PC-9 (cell line): ENCODE data around the gene FOXD4L1. TPM values are rescaled to one million over a fixed set of nuclear protein-coding genes. Genes with fewer than 3 reads are reported as not detected.
"Not testable (repeated sequence)": the region's sequence is repeated elsewhere in the genome, so short reads cannot be mapped to it uniquely, and the experiment has no call there.

Experiments used
- BruUV-seq: library from RNA; stranded (reverse); fragments of 400-500 nt; replicated peaks from 2 replicates; lab custom pipeline; 2021; lab: Mats Ljungman, UMichigan
- CTCF ChIA-PET: fragments of 300-600 bp; sonication (Branson Sonifier 250); formaldehyde crosslinking; loops from one replicate; lab custom pipeline; 2022; ENCODE audit warnings: antibody characterized with exemption; lab: Charles Lee
- POLR2A ChIA-PET: fragments of 300-600 bp; sonication (Branson Sonifier 250); formaldehyde crosslinking; loops from one replicate; lab custom pipeline; 2022; ENCODE audit warnings: antibody characterized with exemption; ENCODE audit not compliant: unreplicated experiment; lab: Charles Lee
- DNase-seq, 2 experiments: peaks; one replicate each; pipeline versions ENCODE4 v3.0.0 to v3.0.0-alpha.2; 2015 to 2022; ENCODE audit warnings: mixed read lengths in 1 of 2
- H2AFZ ChIP-seq: fragments of 200-600 bp; sonication (generic); 2 replicates; pipeline ENCODE4 v1.8.1; 2017; ENCODE audit warnings: antibody characterized with exemption
- H3F3A ChIP-seq: fragments of 200-600 bp; sonication (generic); 2 replicates; pipeline ENCODE4 v1.8.1; 2017; ENCODE audit warnings: antibody characterized with exemption, mild to moderate bottlenecking, low read depth; ENCODE audit not compliant: insufficient read depth
- H3K27ac ChIP-seq: fragments of 200-600 bp; sonication (generic); 2 replicates; pipeline ENCODE4 v1.6.1; 2016; ENCODE audit warnings: mixed run types
- H3K27me3 ChIP-seq: fragments of 200-600 bp; sonication (generic); 2 replicates; pipeline ENCODE4 v1.6.1; 2016; ENCODE audit warnings: low read depth, mixed run types; ENCODE audit not compliant: insufficient read depth
- H3K36me3 ChIP-seq: fragments of 200-600 bp; sonication (generic); 2 replicates; pipeline ENCODE4 v1.6.1; 2016; ENCODE audit warnings: low read depth, mixed run types
- H3K4me1 ChIP-seq: fragments of 200-600 bp; sonication (generic); replicated peaks from 2 replicates; pipeline ENCODE4 v1.6.1; 2016; ENCODE audit warnings: mixed run types; ENCODE audit not compliant: insufficient read depth
- H3K4me2 ChIP-seq: fragments of 200-600 bp; sonication (generic); 2 replicates; pipeline ENCODE4 v1.6.1; 2017; ENCODE audit warnings: mixed run types
- H3K4me3 ChIP-seq: fragments of 200-600 bp; sonication (generic); 2 replicates; pipeline ENCODE4 v1.6.1; 2016; ENCODE audit warnings: mixed run types
- H3K79me2 ChIP-seq: fragments of 200-600 bp; sonication (generic); 2 replicates; pipeline ENCODE4 v1.6.1; 2017; ENCODE audit warnings: low read depth, mixed run types
- H3K9me2 ChIP-seq: fragments of 200-600 bp; sonication (generic); 2 replicates; pipeline ENCODE4 v1.8.1; 2017; ENCODE audit warnings: mild to moderate bottlenecking; ENCODE audit not compliant: insufficient read depth
- H3K9me3 ChIP-seq: fragments of 200-600 bp; sonication (generic); 2 replicates; pipeline ENCODE4 v1.8.1; 2016; ENCODE audit warnings: low read depth; ENCODE audit not compliant: insufficient read depth
- H4K20me1 ChIP-seq: fragments of 200-600 bp; sonication (generic); 2 replicates; pipeline ENCODE4 v1.8.1; 2017; ENCODE audit not compliant: insufficient read depth
- intact Hi-C: fragments of 100-400 bp; cut with micrococcal nuclease; formaldehyde crosslinking; loops from one replicate; pipeline ENCODE4 v1.10.0; 2022; ENCODE audit not compliant: unreplicated experiment
- total RNA-seq: library from RNA; stranded (reverse); gene quantifications from 2 replicates; pipeline ENCODE4 v1.2.3, GENCODE V29; 2021

FOXD4L1 gene
- total RNA-seq, 1 experiment from 2014 or later, result 0.28 TPM

GRCh38 chr2:113510913-113511312 is 12.4 kb downstream of the FOXD4L1 start:
- CTCF ChIA-PET, H3K79me2 ChIP-seq, DNase-seq, H3K27me3 ChIP-seq, H3K9me3 ChIP-seq, H3K9me2 ChIP-seq, H3K27ac ChIP-seq, H3K36me3 ChIP-seq, H3K4me3 ChIP-seq, H4K20me1 ChIP-seq, POLR2A ChIA-PET, H3F3A ChIP-seq, H2AFZ ChIP-seq, H3K4me1 ChIP-seq, intact Hi-C loops, H3K4me2 ChIP-seq, BruUV-seq: not testable (repeated sequence)

GRCh38 chr2:113511859-113512258 is 13.4 kb downstream of the FOXD4L1 start:
- BruUV-seq, H3F3A ChIP-seq, H3K9me3 ChIP-seq, H3K79me2 ChIP-seq, H2AFZ ChIP-seq, H3K36me3 ChIP-seq, H3K4me1 ChIP-seq, H3K4me3 ChIP-seq, H3K27me3 ChIP-seq, intact Hi-C loops, H3K9me2 ChIP-seq, DNase-seq, H3K4me2 ChIP-seq, H3K27ac ChIP-seq, H4K20me1 ChIP-seq, POLR2A ChIA-PET, CTCF ChIA-PET: not testable (repeated sequence)

- H3K4me2 ChIP-seq, H4K20me1 ChIP-seq, H3K9me3 ChIP-seq, CTCF ChIA-PET, BruUV-seq, H2AFZ ChIP-seq, H3K27me3 ChIP-seq, H3F3A ChIP-seq, H3K4me3 ChIP-seq, DNase-seq, POLR2A ChIA-PET, H3K36me3 ChIP-seq, H3K27ac ChIP-seq, H3K9me2 ChIP-seq, H3K4me1 ChIP-seq, intact Hi-C loops, H3K79me2 ChIP-seq: not testable (repeated sequence)
Observed at GRCh38 chr2:113515457-113515856, 17.0 kb downstream of the FOXD4L1 start.

GRCh38 chr2:113515995-113516394 is 17.5 kb downstream of the FOXD4L1 start:
- H4K20me1 ChIP-seq, H3K9me2 ChIP-seq, H3K27me3 ChIP-seq, H3K36me3 ChIP-seq, CTCF ChIA-PET, H3K9me3 ChIP-seq, DNase-seq, H3F3A ChIP-seq, H2AFZ ChIP-seq, H3K4me3 ChIP-seq, BruUV-seq, H3K79me2 ChIP-seq, H3K4me2 ChIP-seq, H3K27ac ChIP-seq, intact Hi-C loops, H3K4me1 ChIP-seq, POLR2A ChIA-PET: not testable (repeated sequence)

GRCh38 chr2:113517025-113517424 is 18.6 kb downstream of the FOXD4L1 start:
- H3K4me2 ChIP-seq, H3K27ac ChIP-seq, H3K9me3 ChIP-seq, H3F3A ChIP-seq, H4K20me1 ChIP-seq, H3K36me3 ChIP-seq, H3K27me3 ChIP-seq, POLR2A ChIA-PET, intact Hi-C loops, H3K9me2 ChIP-seq, H3K79me2 ChIP-seq, BruUV-seq, DNase-seq, H3K4me1 ChIP-seq, H3K4me3 ChIP-seq, H2AFZ ChIP-seq, CTCF ChIA-PET: not testable (repeated sequence)

GRCh38 chr2:113520837-113521236 is 22.4 kb downstream of the FOXD4L1 start:
- H2AFZ ChIP-seq, intact Hi-C loops, H3K9me3 ChIP-seq, BruUV-seq, H3K27ac ChIP-seq, DNase-seq, H3K4me1 ChIP-seq, H3K4me3 ChIP-seq, H3K36me3 ChIP-seq, H3K4me2 ChIP-seq, H4K20me1 ChIP-seq, POLR2A ChIA-PET, H3K27me3 ChIP-seq, H3K9me2 ChIP-seq, H3F3A ChIP-seq, CTCF ChIA-PET, H3K79me2 ChIP-seq: not testable (repeated sequence)

GRCh38 chr2:113521492-113521891 is 23.0 kb downstream of the FOXD4L1 start:
- H3K27me3 ChIP-seq, H3K27ac ChIP-seq, H4K20me1 ChIP-seq, H3K4me1 ChIP-seq, H3K79me2 ChIP-seq, H3F3A ChIP-seq, BruUV-seq, H2AFZ ChIP-seq, CTCF ChIA-PET, H3K9me2 ChIP-seq, H3K4me3 ChIP-seq, intact Hi-C loops, H3K36me3 ChIP-seq, POLR2A ChIA-PET, H3K4me2 ChIP-seq, DNase-seq, H3K9me3 ChIP-seq: not testable (repeated sequence)

- H3K4me1 ChIP-seq, H2AFZ ChIP-seq, H3K9me3 ChIP-seq, DNase-seq, H3K27me3 ChIP-seq, H3K27ac ChIP-seq, H3K36me3 ChIP-seq, CTCF ChIA-PET, H3K4me2 ChIP-seq, H3K4me3 ChIP-seq, H3K9me2 ChIP-seq, BruUV-seq, H3K79me2 ChIP-seq, H4K20me1 ChIP-seq, POLR2A ChIA-PET, H3F3A ChIP-seq, intact Hi-C loops: not testable (repeated sequence)
Observed at GRCh38 chr2:113524986-113525385, 26.5 kb downstream of the FOXD4L1 start.
